OCI-LY1 (cell line): ENCODE measurements around the gene PPP2R2B.

Experiments used
- CTCF ChIP-seq: fragments of 200-600 bp; sonication (generic), shearing (Covaris generic); IDR thresholded peaks from 2 replicates; pipeline ENCODE4 v1.5.1; 2017; ENCODE audit warnings: mild to moderate bottlenecking, antibody characterized with exemption, low read length, moderate library complexity, mixed read lengths
- EZH2 ChIP-seq: fragments of 200-600 bp; sonication (generic), shearing (Covaris generic); IDR thresholded peaks from 2 replicates; pipeline ENCODE4 v1.8.0; 2017; ENCODE audit warnings: borderline replicate concordance, mixed run types, mild to moderate bottlenecking, antibody characterized with exemption, low read length, moderate library complexity, mixed read lengths

GRCh38 chr5:146560205-146560812 is 318.2 kb downstream of the PPP2R2B start:
- TF ChIP-seq CTCF (no peak), EZH2 (no peak)
